Measurements from ENCODE around the gene HIP1. TPM values are rescaled to one million over a fixed set of nuclear protein-coding genes. Genes with fewer than 3 reads are reported as not detected.

HIP1 gene
- total RNA-seq, 1 donor from 2014 or later: 51.5 TPM

DNA sequence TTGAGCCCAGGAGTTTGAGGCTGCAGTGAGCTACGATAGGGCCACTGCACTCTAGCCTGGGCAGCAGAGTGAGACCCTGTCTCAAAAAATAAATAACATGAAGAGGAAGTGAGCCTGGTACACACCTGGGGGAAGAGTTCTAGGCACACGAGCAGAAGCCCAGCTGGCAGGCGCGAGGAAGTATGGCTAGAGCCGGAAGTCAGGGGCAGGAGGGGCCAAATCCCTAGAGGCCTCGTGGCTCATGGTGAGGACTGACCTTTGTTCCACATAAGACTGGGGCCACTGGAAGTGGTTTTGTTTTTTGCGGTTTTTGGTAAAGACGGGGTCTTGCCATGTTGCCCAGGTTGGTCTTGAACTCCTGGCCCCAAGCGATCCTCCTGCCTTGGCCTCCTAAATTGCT lies 117.6 kb downstream of the HIP1 start:
- no peak overlapping the region for H3K4me3 ChIP-seq
- no peak for ATAC-seq
- no peak for DNase-seq
- H3K27me3 ChIP-seq (ENCODE audit: low read depth): no peaks in the 10 kb centered on the region
- peaks cover 80% of the 10 kb centered on the region for H3K4me1 ChIP-seq
- intact Hi-C loops (cut with DNase I): no loop called here
- no peaks in the 10 kb centered on the region for H3K36me3 ChIP-seq
- no peaks in the 10 kb centered on the region for H3K9me3 ChIP-seq
- TF ChIP-seq, protein P1, sequence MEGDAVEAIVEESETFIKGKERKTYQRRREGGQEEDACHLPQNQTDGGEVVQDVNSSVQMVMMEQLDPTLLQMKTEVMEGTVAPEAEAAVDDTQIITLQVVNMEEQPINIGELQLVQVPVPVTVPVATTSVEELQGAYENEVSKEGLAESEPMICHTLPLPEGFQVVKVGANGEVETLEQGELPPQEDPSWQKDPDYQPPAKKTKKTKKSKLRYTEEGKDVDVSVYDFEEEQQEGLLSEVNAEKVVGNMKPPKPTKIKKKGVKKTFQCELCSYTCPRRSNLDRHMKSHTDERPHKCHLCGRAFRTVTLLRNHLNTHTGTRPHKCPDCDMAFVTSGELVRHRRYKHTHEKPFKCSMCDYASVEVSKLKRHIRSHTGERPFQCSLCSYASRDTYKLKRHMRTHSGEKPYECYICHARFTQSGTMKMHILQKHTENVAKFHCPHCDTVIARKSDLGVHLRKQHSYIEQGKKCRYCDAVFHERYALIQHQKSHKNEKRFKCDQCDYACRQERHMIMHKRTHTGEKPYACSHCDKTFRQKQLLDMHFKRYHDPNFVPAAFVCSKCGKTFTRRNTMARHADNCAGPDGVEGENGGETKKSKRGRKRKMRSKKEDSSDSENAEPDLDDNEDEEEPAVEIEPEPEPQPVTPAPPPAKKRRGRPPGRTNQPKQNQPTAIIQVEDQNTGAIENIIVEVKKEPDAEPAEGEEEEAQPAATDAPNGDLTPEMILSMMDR (IDR thresholded peaks at IDR 0.05): no peak
- peak overlapping the region; percentile 5 for H3K27ac ChIP-seq

DNA sequence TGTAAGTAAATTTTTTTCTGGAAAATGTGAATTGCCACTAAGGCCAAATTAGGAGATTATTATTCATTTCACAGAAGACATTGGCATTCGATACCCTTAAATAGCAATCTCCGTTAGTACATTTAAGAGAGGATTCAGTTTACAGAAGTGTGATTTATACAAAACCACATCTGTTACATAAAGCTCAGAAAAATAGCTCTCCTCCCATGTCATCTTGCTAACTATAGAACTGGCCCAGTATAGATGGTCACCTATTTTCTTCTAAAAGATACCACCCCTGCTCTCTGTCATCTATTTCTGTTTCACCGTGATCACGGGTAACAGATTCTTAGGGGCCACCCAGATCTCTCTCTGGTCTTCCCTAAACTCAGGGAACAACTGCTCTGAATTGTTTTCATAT lies 119.1 kb downstream of the HIP1 start:
- intact Hi-C loops (cut with DNase I): no loop called here
- H3K36me3 ChIP-seq: no peaks in the 10 kb centered on the region
- peaks cover 75% of the 10 kb centered on the region for H3K4me1 ChIP-seq
- no peak overlapping the region for H3K27ac ChIP-seq
- no peaks in the 10 kb centered on the region for H3K9me3 ChIP-seq
- H3K27me3 ChIP-seq (ENCODE audit: low read depth): no peaks in the 10 kb centered on the region
- no peak for ATAC-seq
- TF ChIP-seq, protein P1 (IDR thresholded peaks at IDR 0.05): no peak
- no peak for DNase-seq
- H3K4me3 ChIP-seq: no peak overlapping the region

DNA sequence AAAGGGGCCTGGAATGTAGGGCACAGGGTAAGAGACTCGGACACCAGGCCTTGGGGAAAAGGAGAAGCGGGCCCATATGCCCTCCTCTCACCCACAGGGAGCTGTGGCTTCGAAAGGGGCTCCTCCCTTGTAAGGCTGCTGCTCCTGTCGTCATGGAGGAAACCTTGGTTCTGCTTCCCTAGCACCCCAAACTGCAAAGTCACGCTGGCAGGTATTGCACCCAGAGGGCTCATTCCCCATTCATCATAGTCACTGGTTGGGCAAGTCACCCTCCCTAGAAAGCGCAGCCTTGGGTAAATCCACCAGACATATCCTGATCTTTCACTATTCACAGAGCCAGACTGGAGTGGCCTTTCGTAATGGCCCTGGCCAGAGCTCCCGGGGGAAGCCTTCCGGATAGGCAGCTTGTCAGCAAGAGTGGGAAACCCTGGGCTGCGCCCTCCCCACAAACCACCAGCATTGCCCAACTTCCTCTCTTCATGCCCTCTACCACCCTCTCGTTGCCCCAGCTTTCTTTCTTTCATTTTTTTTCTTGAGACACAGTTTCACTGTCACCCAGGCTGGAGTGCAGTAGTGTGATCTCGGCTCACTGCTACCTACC lies 121.0 kb downstream of the HIP1 start:
- intact Hi-C loops (cut with DNase I): no loop called here
- TF ChIP-seq, protein P1 (IDR thresholded peaks at IDR 0.05): no peak

GRCh38 chr7:75616421-75617167 lies 122.1 kb downstream of the HIP1 start:
- Histone ChIP-seq H3K27ac (no peak overlapping the region), H3K4me1 (peaks cover 55% of the 10 kb centered on the region), H3K27me3 (ENCODE audit: low read depth) (no peaks in the 10 kb centered on the region), H3K9me3 (no peaks in the 10 kb centered on the region), H3K36me3 (no peaks in the 10 kb centered on the region), H3K4me3 (no peak overlapping the region)
- ATAC-seq: no peak
- TF ChIP-seq, protein P1 (IDR thresholded peaks at IDR 0.05): no peak
- no peak for DNase-seq
- intact Hi-C loops (cut with DNase I): no loop called here

More for the DNA sequence above, 121.0 kb downstream of the HIP1 start:
- no peak overlapping the region for H3K4me3 ChIP-seq
- no peaks in the 10 kb centered on the region for H3K36me3 ChIP-seq
- H3K27me3 ChIP-seq (ENCODE audit: low read depth): no peaks in the 10 kb centered on the region
- H3K4me1 ChIP-seq: peaks cover 56% of the 10 kb centered on the region
- ATAC-seq (peak; percentile 92 to 94), DNase-seq (peak; percentile 94)
- no peaks in the 10 kb centered on the region for H3K9me3 ChIP-seq
- H3K27ac ChIP-seq: peak overlapping the region; percentile 69

GRCh38 chr7:75614401-75614800 lies 124.3 kb downstream of the HIP1 start:
- Histone ChIP-seq H3K27ac (peak overlapping the region; percentile 36), H3K4me3 (no peak overlapping the region), H3K9me3 (no peaks in the 10 kb centered on the region), H3K27me3 (ENCODE audit: low read depth) (no peaks in the 10 kb centered on the region), H3K36me3 (no peaks in the 10 kb centered on the region), H3K4me1 (peaks cover 37% of the 10 kb centered on the region)
- no peak for ATAC-seq
- DNase-seq: no peak
- intact Hi-C loops (cut with DNase I): no loop called here
- TF ChIP-seq, protein P1 (IDR thresholded peaks at IDR 0.05): no peak

Measured in lower lobe of right lung (tissue), 2 donors.